ENCODE data around the gene ZNF311.

DNA sequence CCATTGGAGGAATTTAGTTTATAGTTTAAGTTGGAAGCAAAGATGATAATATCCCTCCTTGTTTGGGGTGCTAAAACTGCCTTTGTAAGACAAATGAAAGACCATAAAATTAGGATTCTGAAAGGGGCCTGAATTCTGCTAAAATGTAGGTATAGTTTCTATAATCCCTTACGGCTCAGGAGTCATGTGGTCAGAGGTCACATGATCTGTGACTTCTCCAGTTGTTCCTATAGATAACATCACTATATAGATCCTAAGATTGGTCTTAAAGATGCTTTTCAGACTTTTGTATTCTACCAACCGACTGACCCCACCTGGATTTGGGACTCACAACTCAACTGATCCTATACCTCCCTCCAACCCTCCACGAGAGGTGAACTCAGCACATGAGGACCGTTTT lies 36.6 kb downstream of the ZNF311 start:
- TF ChIP-seq, protein P1, sequence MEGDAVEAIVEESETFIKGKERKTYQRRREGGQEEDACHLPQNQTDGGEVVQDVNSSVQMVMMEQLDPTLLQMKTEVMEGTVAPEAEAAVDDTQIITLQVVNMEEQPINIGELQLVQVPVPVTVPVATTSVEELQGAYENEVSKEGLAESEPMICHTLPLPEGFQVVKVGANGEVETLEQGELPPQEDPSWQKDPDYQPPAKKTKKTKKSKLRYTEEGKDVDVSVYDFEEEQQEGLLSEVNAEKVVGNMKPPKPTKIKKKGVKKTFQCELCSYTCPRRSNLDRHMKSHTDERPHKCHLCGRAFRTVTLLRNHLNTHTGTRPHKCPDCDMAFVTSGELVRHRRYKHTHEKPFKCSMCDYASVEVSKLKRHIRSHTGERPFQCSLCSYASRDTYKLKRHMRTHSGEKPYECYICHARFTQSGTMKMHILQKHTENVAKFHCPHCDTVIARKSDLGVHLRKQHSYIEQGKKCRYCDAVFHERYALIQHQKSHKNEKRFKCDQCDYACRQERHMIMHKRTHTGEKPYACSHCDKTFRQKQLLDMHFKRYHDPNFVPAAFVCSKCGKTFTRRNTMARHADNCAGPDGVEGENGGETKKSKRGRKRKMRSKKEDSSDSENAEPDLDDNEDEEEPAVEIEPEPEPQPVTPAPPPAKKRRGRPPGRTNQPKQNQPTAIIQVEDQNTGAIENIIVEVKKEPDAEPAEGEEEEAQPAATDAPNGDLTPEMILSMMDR (IDR thresholded peaks at IDR 0.05), result no peak
- TF ChIP-seq EHMT2 (IDR thresholded peaks at IDR 0.05; ENCODE audit: low read depth) (no peak), NR3C1 (IDR thresholded peaks at IDR 0.05) (no peak), EP300 (IDR thresholded peaks at IDR 0.05) (no peak), JUNB (IDR thresholded peaks at IDR 0.05) (no peak), POLR2A (IDR thresholded peaks at IDR 0.05; ENCODE audit: low read length) (no peak), RCOR1 (IDR thresholded peaks at IDR 0.05; ENCODE audit: low read depth, low read length) (no peak), RFX5 (IDR thresholded peaks at IDR 0.05) (no peak)
- TF ChIP-seq, protein P2, sequence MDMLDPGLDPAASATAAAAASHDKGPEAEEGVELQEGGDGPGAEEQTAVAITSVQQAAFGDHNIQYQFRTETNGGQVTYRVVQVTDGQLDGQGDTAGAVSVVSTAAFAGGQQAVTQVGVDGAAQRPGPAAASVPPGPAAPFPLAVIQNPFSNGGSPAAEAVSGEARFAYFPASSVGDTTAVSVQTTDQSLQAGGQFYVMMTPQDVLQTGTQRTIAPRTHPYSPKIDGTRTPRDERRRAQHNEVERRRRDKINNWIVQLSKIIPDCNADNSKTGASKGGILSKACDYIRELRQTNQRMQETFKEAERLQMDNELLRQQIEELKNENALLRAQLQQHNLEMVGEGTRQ (IDR thresholded peaks at IDR 0.05), result no peak
- TF ChIP-seq, protein P3, sequence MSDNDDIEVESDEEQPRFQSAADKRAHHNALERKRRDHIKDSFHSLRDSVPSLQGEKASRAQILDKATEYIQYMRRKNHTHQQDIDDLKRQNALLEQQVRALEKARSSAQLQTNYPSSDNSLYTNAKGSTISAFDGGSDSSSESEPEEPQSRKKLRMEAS (IDR thresholded peaks at IDR 0.05), result no peak
